HEK293 (cell line): Measurements from ENCODE around the gene CEP57L1.
A peak's percentile ranks its signal among the peaks of the same experiment; 100 is the strongest.

Experiments used
- CTCF ChIA-PET: fragments of 350-600 bp; formaldehyde crosslinking; extraction: SDS; loops from one replicate; lab custom pipeline; 2021; ENCODE audit warnings: antibody characterized with exemption; lab: Yijun Ruan, JAX
- POLR2A ChIA-PET: fragments of 300-600 bp; formaldehyde crosslinking; extraction: SDS; loops from one replicate; lab custom pipeline; 2020; ENCODE audit warnings: antibody characterized with exemption, inconsistent platforms; lab: Yijun Ruan, JAX
- H3K27ac ChIP-seq: fragments of 200-500 bp; sonication (Bioruptor generic); 2 replicates; pipeline ENCODE4 v1.5.1; 2014; ENCODE audit warnings: low read depth, low read length, control low read depth, inconsistent platforms; ENCODE audit errors: extremely low read depth
- H3K36me3 ChIP-seq, 2 experiments: fragments of 200-500 bp in 1 of 2; sonication (Bioruptor generic) in 1 of 2; 1 replicate in 1 of 2; 2 replicates in 1 of 2; pipeline ENCODE4 v1.5.1; 2014 to 2017; ENCODE audit warnings: inconsistent platforms in 2 of 2, low read length in 2 of 2; ENCODE audit not compliant: control insufficient read depth in 2 of 2, insufficient read depth in 1 of 2
- H3K4me1 ChIP-seq: fragments of 200-500 bp; sonication (Bioruptor generic); 2 replicates; pipeline ENCODE4 v1.5.1; 2014; ENCODE audit warnings: mild to moderate bottlenecking, low read length, inconsistent platforms; ENCODE audit not compliant: control insufficient read depth, insufficient read depth
- H3K4me3 ChIP-seq: 2 replicates; pipeline ENCODE4 v1.5.1; 2011; ENCODE audit warnings: low read depth, mild to moderate bottlenecking, control low read depth, low read length, moderate library complexity
- H3K9me3 ChIP-seq: fragments of 200-500 bp; sonication (Bioruptor generic); 2 replicates; pipeline ENCODE4 v1.5.1; 2014; ENCODE audit warnings: low read depth, low read length, inconsistent platforms; ENCODE audit not compliant: control insufficient read depth, insufficient read depth
- GLI2 ChIP-seq: fragments of 450-650 bp; formaldehyde crosslinking; IDR thresholded peaks from 2 replicates; pipeline ENCODE4; 2017; ENCODE audit warnings: missing biosample characterization, missing genetic modification characterization, low read depth, borderline replicate concordance
- HOXC10 ChIP-seq: sonication (generic); formaldehyde crosslinking; IDR thresholded peaks from 2 replicates; pipeline ENCODE4 v1.8.1; 2023; ENCODE audit warnings: mild to moderate bottlenecking, missing genetic modification reagents
- KLF1 ChIP-seq: fragments of 450-650 bp; formaldehyde crosslinking; IDR thresholded peaks from 2 replicates; pipeline ENCODE4 v1.5.1; 2016; ENCODE audit warnings: missing biosample characterization, missing genetic modification characterization
- MEIS1 ChIP-seq: sonication (generic); formaldehyde crosslinking; IDR thresholded peaks from 2 replicates; pipeline ENCODE4 v1.8.1; 2022; ENCODE audit warnings: missing genetic modification reagents, mild to moderate bottlenecking, borderline replicate concordance
- PRDM1 ChIP-seq: fragments of 450-650 bp; formaldehyde crosslinking; IDR thresholded peaks from 2 replicates; pipeline ENCODE4; 2016; ENCODE audit warnings: missing biosample characterization, missing genetic modification characterization
- TRIM28 ChIP-seq: IDR thresholded peaks from 2 replicates; pipeline ENCODE4 v1.6.1; 2011; ENCODE audit warnings: low read length, control low read depth, borderline replicate concordance
- WT1 ChIP-seq: fragments of 450-650 bp; formaldehyde crosslinking; IDR thresholded peaks from 2 replicates; pipeline ENCODE4 v1.5.1; 2016; ENCODE audit warnings: missing biosample characterization, missing genetic modification characterization
- ZBTB17 ChIP-seq: fragments of 450-650 bp; formaldehyde crosslinking; IDR thresholded peaks from 2 replicates; pipeline ENCODE4 v1.5.1; 2016; ENCODE audit warnings: missing biosample characterization, missing genetic modification characterization
- ZBTB8A ChIP-seq: fragments of 450-650 bp; formaldehyde crosslinking; IDR thresholded peaks from 2 replicates; pipeline ENCODE4 v1.5.1; 2016; ENCODE audit warnings: missing biosample characterization, missing genetic modification characterization
- ZEB2 ChIP-seq: fragments of 450-650 bp; formaldehyde crosslinking; IDR thresholded peaks from 2 replicates; pipeline ENCODE4 v1.5.1; 2016; ENCODE audit warnings: missing biosample characterization, missing genetic modification characterization
- ZFP69B ChIP-seq: fragments of 450-650 bp; formaldehyde crosslinking; IDR thresholded peaks from 2 replicates; pipeline ENCODE4 v1.5.1; 2016; ENCODE audit warnings: missing biosample characterization, missing genetic modification characterization
- ZIC2 ChIP-seq: fragments of 450-650 bp; formaldehyde crosslinking; IDR thresholded peaks from 2 replicates; pipeline ENCODE4 v1.5.1; 2016; ENCODE audit warnings: missing biosample characterization, missing genetic modification characterization
- ZNF155 ChIP-seq: fragments of 450-650 bp; formaldehyde crosslinking; IDR thresholded peaks from 2 replicates; pipeline ENCODE4 v1.5.1; 2016; ENCODE audit warnings: missing biosample characterization, missing genetic modification characterization
- ZNF202 ChIP-seq: fragments of 450-650 bp; formaldehyde crosslinking; IDR thresholded peaks from 2 replicates; pipeline ENCODE4 v1.5.1; 2016; ENCODE audit warnings: missing biosample characterization, missing genetic modification characterization, borderline replicate concordance
- ZNF221 ChIP-seq: fragments of 450-650 bp; formaldehyde crosslinking; IDR thresholded peaks from 2 replicates; pipeline ENCODE4 v1.5.1; 2017; ENCODE audit warnings: missing biosample characterization, missing genetic modification characterization, borderline replicate concordance
- ZNF311 ChIP-seq: fragments of 450-650 bp; formaldehyde crosslinking; IDR thresholded peaks from 2 replicates; pipeline ENCODE4 v1.5.1; 2017; ENCODE audit warnings: missing biosample characterization, missing genetic modification characterization, borderline replicate concordance
- ZNF335 ChIP-seq: fragments of 450-650 bp; formaldehyde crosslinking; conservative IDR thresholded peaks from 2 replicates; pipeline ENCODE4 v1.5.1; 2016; ENCODE audit warnings: missing biosample characterization, missing genetic modification characterization
- ZNF416 ChIP-seq: fragments of 450-650 bp; formaldehyde crosslinking; IDR thresholded peaks from 2 replicates; pipeline ENCODE4 v1.5.1; 2016; ENCODE audit warnings: missing biosample characterization, missing genetic modification characterization
- ZNF785 ChIP-seq: fragments of 450-650 bp; formaldehyde crosslinking; IDR thresholded peaks from 2 replicates; pipeline ENCODE4 v1.5.1; 2016; ENCODE audit warnings: missing biosample characterization, missing genetic modification characterization
- ZSCAN30 ChIP-seq: fragments of 450-650 bp; IDR thresholded peaks from 2 replicates; pipeline ENCODE4 v1.5.1; 2018; ENCODE audit warnings: missing biosample characterization, mild to moderate bottlenecking, missing genetic modification characterization, moderate library complexity
- TF ChIP-seq, protein P1 (sequence below): IDR thresholded peaks from 2 replicates; pipeline ENCODE4 v1.6.1; 2011; ENCODE audit warnings: mild to moderate bottlenecking, low read depth, low read length, borderline replicate concordance
- TF ChIP-seq, protein P2 (sequence below): fragments of 450-650 bp; formaldehyde crosslinking; IDR thresholded peaks from 2 replicates; pipeline ENCODE4 v1.5.1; 2017; ENCODE audit warnings: missing biosample characterization, missing genetic modification characterization
- TF ChIP-seq, protein P3 (sequence below): fragments of 450-650 bp; formaldehyde crosslinking; conservative IDR thresholded peaks from 2 replicates; pipeline ENCODE4 v1.5.1; 2016; ENCODE audit warnings: low read depth, missing biosample characterization, missing genetic modification characterization
- TF ChIP-seq, protein P4 (sequence below): fragments of 450-650 bp; formaldehyde crosslinking; IDR thresholded peaks from 2 replicates; pipeline ENCODE4 v1.5.1; 2016; ENCODE audit warnings: missing biosample characterization, missing genetic modification characterization, borderline replicate concordance
- TF ChIP-seq, protein P5 (sequence below): fragments of 450-650 bp; formaldehyde crosslinking; IDR thresholded peaks from 2 replicates; pipeline ENCODE4 v1.5.1; 2016; ENCODE audit warnings: missing biosample characterization, missing genetic modification characterization
- TF ChIP-seq, protein P6 (sequence below): fragments of 450-650 bp; formaldehyde crosslinking; IDR thresholded peaks from 2 replicates; pipeline ENCODE4 v1.5.1; 2016; ENCODE audit warnings: missing biosample characterization, missing genetic modification characterization

CEP57L1 gene

DNA sequence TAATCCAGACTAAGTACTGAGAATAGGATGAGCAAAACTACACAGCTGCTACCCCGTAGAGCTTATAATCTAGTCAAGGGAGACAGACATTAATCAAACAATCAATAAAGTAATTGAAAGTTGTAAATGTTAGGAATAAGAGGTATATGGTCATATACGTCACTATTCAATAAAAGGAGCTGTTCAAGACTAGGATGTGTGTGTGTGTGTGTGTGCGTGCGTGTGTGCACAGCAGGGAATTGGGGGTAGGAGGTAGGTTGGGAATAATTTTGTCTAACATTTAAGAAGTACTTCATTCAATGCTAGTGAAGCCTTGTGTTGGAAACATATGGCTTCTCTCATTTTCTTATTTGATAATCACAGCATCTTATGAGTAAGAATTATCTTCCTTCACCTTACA, 42.5 kb upstream of the CEP57L1 start (continued):
- TF ChIP-seq KLF1 (tag by site-specific recombination): no peak
- TF ChIP-seq, protein P1, sequence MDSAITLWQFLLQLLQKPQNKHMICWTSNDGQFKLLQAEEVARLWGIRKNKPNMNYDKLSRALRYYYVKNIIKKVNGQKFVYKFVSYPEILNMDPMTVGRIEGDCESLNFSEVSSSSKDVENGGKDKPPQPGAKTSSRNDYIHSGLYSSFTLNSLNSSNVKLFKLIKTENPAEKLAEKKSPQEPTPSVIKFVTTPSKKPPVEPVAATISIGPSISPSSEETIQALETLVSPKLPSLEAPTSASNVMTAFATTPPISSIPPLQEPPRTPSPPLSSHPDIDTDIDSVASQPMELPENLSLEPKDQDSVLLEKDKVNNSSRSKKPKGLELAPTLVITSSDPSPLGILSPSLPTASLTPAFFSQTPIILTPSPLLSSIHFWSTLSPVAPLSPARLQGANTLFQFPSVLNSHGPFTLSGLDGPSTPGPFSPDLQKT: no peak
- no peak for TF ChIP-seq ZNF785
- TF ChIP-seq ZFP69B (tag by site-specific recombination): no peak
- no peak for TF ChIP-seq MEIS1

DNA sequence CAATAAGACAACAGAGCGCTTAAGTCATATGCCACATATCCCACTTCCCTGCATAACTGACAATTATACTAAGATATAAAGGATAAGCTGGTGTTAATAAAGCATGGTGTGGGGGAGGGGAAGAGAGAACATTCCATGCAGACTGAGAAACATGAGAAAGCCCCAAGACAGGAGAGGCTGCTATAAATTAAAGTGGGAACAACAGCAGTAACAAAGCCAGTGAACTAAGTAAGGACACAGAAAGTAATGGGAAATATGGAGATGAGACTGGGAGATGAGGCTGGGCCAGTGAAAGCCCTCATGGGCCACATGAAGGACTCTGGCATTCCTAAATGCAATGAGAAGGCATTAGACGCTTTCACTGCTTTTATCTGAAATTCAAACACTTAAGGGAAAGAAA, 42.0 kb upstream of the CEP57L1 start:
- H3K9me3 ChIP-seq: no peaks in the 10 kb centered on the region
- H3K4me3 ChIP-seq: no peak overlapping the region
- no peak overlapping the region for H3K27ac ChIP-seq
- H3K36me3 ChIP-seq: no peaks in the 10 kb centered on the region
- H3K4me1 ChIP-seq: peaks cover 30% of the 10 kb centered on the region
- CTCF ChIA-PET: interaction anchor here (0.8 to 1.5 kb wide), 2 partner anchors 43 to 57 kb away, joined by 4 to 5 read pairs; no protein-coding TSS in a partner anchor
- POLR2A ChIA-PET: no interaction called here
- TF ChIP-seq, protein P2, sequence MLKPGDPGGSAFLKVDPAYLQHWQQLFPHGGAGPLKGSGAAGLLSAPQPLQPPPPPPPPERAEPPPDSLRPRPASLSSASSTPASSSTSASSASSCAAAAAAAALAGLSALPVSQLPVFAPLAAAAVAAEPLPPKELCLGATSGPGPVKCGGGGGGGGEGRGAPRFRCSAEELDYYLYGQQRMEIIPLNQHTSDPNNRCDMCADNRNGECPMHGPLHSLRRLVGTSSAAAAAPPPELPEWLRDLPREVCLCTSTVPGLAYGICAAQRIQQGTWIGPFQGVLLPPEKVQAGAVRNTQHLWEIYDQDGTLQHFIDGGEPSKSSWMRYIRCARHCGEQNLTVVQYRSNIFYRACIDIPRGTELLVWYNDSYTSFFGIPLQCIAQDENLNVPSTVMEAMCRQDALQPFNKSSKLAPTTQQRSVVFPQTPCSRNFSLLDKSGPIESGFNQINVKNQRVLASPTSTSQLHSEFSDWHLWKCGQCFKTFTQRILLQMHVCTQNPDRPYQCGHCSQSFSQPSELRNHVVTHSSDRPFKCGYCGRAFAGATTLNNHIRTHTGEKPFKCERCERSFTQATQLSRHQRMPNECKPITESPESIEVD (tag by site-specific recombination): 0 out of 2 replicates have a peak, but pooled peaks have one; percentile 19
- TF ChIP-seq, protein P3, sequence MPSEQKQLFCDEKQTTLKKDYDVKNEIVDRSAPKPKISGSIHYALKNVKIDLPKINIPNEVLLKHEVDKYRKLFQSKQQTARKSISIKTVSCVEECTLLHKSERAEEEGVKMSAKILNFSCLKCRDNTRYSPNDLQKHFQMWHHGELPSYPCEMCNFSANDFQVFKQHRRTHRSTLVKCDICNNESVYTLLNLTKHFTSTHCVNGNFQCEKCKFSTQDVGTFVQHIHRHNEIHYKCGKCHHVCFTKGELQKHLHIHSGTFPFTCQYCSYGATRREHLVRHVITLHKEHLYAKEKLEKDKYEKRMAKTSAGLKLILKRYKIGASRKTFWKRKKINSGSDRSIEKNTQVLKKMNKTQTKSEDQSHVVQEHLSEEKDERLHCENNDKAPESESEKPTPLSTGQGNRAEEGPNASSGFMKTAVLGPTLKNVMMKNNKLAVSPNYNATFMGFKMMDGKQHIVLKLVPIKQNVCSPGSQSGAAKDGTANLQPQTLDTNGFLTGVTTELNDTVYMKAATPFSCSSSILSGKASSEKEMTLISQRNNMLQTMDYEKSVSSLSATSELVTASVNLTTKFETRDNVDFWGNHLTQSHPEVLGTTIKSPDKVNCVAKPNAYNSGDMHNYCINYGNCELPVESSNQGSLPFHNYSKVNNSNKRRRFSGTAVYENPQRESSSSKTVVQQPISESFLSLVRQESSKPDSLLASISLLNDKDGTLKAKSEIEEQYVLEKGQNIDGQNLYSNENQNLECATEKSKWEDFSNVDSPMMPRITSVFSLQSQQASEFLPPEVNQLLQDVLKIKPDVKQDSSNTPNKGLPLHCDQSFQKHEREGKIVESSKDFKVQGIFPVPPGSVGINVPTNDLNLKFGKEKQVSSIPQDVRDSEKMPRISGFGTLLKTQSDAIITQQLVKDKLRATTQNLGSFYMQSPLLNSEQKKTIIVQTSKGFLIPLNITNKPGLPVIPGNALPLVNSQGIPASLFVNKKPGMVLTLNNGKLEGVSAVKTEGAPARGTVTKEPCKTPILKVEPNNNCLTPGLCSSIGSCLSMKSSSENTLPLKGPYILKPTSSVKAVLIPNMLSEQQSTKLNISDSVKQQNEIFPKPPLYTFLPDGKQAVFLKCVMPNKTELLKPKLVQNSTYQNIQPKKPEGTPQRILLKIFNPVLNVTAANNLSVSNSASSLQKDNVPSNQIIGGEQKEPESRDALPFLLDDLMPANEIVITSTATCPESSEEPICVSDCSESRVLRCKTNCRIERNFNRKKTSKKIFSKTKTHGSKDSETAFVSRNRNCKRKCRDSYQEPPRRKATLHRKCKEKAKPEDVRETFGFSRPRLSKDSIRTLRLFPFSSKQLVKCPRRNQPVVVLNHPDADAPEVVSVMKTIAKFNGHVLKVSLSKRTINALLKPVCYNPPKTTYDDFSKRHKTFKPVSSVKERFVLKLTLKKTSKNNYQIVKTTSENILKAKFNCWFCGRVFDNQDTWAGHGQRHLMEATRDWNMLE (tag by site-specific recombination): no peak
- TF ChIP-seq TRIM28 (no peak), ZNF335 (0 out of 2 replicates have a peak, but pooled peaks have one; percentile 23), ZNF416 (tag by site-specific recombination) (no peak), ZNF155 (tag by site-specific recombination) (no peak), ZBTB17 (no peak), ZNF785 (no peak), PRDM1 (tag by site-specific recombination) (peak; percentile 88), ZEB2 (tag by site-specific recombination) (no peak), ZNF311 (tag by site-specific recombination) (no peak), ZNF221 (tag by site-specific recombination) (no peak), WT1 (tag by site-specific recombination) (no peak), HOXC10 (CRISPR knock-in tag) (no peak), ZSCAN30 (tag by site-specific recombination) (no peak), ZIC2 (tag by site-specific recombination) (no peak), ZBTB8A (tag by site-specific recombination) (no peak), ZNF202 (tag by site-specific recombination) (no peak), GLI2 (tag by site-specific recombination) (no peak)
- TF ChIP-seq, protein P4, sequence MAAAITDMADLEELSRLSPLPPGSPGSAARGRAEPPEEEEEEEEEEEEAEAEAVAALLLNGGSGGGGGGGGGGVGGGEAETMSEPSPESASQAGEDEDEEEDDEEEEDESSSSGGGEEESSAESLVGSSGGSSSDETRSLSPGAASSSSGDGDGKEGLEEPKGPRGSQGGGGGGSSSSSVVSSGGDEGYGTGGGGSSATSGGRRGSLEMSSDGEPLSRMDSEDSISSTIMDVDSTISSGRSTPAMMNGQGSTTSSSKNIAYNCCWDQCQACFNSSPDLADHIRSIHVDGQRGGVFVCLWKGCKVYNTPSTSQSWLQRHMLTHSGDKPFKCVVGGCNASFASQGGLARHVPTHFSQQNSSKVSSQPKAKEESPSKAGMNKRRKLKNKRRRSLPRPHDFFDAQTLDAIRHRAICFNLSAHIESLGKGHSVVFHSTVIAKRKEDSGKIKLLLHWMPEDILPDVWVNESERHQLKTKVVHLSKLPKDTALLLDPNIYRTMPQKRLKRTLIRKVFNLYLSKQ: no peak
- TF ChIP-seq, protein P5, sequence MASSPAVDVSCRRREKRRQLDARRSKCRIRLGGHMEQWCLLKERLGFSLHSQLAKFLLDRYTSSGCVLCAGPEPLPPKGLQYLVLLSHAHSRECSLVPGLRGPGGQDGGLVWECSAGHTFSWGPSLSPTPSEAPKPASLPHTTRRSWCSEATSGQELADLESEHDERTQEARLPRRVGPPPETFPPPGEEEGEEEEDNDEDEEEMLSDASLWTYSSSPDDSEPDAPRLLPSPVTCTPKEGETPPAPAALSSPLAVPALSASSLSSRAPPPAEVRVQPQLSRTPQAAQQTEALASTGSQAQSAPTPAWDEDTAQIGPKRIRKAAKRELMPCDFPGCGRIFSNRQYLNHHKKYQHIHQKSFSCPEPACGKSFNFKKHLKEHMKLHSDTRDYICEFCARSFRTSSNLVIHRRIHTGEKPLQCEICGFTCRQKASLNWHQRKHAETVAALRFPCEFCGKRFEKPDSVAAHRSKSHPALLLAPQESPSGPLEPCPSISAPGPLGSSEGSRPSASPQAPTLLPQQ (tag by site-specific recombination): 0 out of 2 replicates have a peak, but pooled peaks have one; percentile 37
- TF ChIP-seq, protein P6, sequence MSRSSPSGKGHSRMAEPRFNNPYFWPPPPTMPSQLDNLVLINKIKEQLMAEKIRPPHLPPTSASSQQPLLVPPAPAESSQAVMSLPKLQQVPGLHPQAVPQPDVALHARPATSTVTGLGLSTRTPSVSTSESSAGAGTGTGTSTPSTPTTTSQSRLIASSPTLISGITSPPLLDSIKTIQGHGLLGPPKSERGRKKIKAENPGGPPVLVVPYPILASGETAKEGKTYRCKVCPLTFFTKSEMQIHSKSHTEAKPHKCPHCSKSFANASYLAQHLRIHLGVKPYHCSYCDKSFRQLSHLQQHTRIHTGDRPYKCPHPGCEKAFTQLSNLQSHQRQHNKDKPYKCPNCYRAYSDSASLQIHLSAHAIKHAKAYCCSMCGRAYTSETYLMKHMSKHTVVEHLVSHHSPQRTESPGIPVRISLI (tag by site-specific recombination): no peak
